GM03348 (cell line): Measurements from ENCODE around the gene NREP.
"Not testable (repeated sequence)": the region's sequence is repeated elsewhere in the genome, so short reads cannot be mapped to it uniquely, and the experiment has no call there.

Experiments
- DNase-seq: peaks from one replicate; pipeline ENCODE4 v3.0.0; 2012; ENCODE audit warnings: low spot score

NREP gene

GRCh38 chr5:111739416-111739815, 17.6 kb downstream of the NREP start:
- no peak for DNase-seq

- no peak for DNase-seq
Measured at GRCh38 chr5:111738118-111738517, 18.9 kb downstream of the NREP start.

GRCh38 chr5:111737716-111738115, 19.3 kb downstream of the NREP start:
- DNase-seq, result no peak

DNA sequence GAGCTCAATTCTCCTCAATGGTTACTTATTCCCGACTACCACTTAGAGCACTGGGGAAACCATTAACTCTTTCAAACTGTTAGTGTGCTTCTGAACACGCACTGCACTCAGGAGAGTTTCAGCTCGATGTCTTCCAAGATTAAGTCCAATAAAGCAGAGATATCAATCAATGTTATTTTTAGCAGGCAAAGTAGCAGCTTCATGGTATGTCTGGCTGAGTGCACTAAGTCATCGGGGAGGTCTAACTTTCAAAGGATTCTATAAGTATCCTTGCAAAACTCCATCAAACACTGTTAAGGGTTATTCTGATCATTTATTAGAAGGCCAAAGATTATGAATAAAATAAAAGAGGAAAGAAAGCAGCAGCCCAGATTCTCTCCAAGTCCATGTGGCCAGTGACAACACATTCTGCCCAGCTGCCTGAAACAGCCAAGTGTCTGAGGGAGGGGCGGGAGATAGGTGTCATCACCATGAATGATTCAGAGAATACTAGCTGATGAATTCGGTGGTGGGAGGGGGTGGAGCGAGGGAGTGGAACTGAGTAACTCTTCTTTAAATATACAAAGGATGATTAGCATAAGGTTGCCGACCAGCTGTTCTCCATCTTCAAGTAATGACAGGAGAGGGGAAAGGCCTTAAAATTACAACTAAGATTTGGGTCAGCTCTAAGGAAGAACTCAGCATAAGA, 21.3 kb downstream of the NREP start:
- peak; percentile 81 for DNase-seq

- no peak for DNase-seq
Measured at GRCh38 chr5:111734597-111734996, 22.4 kb downstream of the NREP start.

GRCh38 chr5:111734013-111734412, 23.0 kb downstream of the NREP start:
- DNase-seq, result peak; percentile 58

GRCh38 chr5:111733571-111733970, 23.4 kb downstream of the NREP start:
- no peak for DNase-seq

DNA sequence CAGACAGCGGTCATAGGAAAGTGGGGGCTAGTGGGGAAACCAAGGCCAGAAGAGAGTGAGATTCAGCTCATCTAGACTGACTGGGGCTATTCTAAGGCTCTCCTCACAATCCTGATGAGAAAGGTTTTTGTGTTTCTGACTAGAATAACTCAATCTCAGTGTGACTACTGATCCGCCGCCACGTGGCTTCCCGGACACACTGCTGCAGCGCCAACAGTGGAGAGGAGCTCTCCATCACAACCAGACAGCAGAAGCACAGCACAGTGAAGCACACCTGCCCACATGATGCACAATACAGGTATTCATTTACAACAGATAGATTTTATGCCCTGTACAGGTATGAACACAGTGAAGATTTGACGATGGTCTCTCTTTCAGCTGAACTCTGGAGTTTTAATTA, 25.4 kb downstream of the NREP start:
- DNase-seq, result no peak

DNA sequence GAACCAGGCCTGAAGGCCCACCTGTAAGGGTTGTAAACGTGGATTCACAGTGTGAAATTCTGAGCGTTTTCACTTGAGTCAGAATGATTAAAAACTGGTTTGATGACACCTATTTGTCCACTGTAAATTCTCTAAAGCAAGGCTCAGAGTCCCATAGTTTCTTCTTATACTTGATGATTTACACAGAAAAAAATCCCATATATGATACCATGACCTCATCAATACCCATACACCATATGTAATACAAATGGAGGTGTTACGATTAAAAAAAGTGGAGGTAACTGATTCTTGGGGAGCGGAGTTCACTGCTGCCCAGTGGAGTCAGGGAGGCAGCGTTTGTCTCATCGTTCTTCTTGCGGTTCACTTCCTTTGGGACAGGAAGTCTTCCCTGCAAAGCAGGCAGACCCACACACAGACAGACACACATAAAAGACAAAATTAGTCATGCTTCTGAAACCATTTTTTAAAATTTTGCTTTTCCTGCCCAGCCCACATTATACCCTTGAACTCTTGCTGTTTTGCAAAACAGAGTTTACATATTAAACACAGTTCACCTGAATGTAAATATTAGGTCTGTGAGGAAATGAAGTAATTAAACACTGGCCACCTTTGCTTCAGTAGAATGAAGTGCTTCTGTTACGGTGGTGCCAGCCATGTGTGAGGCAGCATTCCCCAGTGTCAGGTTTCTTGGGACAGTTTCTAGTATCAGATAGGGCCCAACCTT, 26.2 kb downstream of the NREP start:
- DNase-seq, result no peak

- no peak for DNase-seq
Measured at GRCh38 chr5:111728941-111729340, 28.1 kb downstream of the NREP start.

DNA sequence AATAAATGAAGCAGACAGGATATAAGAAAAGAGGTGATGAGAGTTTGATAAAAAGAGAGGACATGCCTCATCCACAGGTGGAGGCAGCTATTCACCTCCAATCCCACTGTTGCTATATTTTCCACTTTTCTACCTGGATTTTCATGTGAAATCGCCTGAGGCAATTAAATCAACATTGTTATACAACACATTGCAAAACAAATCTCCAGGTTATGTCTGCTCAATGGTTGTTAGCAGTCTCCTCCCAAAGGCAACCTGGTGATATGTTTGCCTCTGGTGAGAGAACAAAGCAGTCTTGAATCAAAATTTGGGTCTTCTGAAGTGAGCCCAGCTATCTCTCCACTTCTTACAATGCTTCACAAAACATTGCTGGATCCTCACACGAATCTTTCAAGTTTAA, 30.0 kb downstream of the NREP start:
- DNase-seq, result no peak

- no peak for DNase-seq
Measured at GRCh38 chr5:111722140-111722539, 34.9 kb downstream of the NREP start.

DNA sequence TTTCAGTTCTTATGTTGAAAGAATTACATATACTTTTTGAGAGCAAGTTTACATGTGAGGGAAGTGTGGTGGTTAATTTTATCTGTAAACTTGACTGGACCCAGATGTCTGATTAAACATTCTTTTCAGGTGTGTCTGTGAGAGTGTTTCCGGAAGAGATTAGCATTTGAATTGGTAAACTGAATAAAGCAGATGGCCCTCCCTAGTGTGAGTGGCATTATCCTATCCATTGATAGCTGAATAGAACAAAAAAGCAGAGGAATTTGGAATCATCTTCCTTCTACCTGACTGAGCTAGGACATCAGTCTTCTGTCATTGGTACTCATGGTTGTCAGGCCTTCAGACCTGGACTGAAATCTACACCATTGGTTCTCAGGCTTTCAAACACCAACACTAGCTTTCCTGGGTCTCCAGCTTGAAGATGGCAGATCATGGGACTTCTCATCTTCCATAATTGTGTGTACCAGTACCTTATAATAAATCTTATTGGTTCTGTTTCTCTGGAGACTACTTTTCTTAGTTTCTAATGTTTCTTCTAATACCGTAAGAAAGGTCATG, 36.6 kb downstream of the NREP start:
- DNase-seq, result no peak

DNA sequence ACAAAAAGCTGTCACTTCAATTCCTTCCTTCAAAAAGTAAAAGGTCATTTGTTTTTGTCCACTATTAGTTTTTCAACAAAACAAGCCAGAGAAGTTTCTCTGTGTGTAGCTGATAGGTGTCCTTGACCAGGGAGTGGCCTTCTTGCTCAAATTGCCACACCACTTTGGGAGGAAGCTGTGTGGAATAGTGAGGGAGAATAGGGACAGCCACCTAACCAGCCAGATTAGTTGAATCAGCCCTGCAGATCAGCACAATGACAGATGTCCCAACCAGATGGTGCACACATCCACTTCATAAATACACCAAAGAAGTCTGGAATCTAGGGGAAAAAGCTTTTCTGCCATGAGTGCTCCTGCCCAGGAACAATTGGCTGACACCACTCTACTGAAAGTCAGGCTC, 37.2 kb downstream of the NREP start:
- no peak for DNase-seq

GRCh38 chr5:111716789-111717188, 40.2 kb downstream of the NREP start:
- DNase-seq, result not testable (repeated sequence)

DNA sequence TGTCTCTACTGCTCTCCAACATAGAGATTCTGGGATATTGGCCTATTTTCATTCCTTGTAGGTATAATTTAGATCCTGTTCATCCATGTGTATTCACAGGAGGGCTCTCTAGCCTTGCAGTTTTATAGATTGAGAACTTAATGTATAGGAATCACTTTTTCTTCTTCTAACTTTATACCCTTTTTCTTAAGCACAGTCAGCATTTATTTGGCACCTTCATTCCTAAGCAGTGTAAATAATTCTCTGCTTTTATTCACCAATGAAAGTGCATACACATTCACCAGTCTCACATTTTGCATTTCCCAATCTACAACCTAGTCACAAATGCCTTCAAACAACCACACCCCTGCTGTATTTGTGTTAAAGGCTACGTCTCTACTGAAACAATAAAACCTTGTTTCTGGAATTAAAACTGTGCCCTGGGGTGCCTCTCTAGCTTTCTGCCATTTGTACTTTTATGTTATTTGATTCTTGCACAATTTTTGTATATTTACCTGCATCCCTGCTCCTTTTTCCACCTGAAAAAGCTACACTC, 49.3 kb downstream of the NREP start:
- DNase-seq, result no peak

- no peak for DNase-seq
Measured at GRCh38 chr5:111706345-111706744, 50.6 kb downstream of the NREP start.

- no peak for DNase-seq
Measured at GRCh38 chr5:111704452-111705085, 52.4 kb downstream of the NREP start.

DNA sequence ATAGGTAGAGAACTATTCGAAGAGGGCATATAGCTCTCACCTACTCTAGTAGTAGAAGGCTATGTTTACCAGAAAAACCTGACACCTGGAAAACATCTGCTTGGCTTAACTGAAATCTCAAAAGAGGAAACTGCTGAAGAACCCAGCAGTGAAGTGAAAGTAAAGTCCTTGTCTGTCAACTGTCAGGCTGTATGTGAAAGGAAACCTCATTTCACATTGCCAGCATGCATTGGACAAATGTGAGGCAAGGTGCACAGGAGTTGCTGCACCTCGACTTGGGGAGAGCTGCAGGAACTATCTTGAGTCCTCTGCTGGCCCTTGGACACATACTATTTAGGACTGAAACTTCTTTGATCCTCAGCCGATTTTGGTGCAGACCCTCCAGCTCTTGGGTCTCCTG, 53.3 kb downstream of the NREP start:
- DNase-seq, result no peak

DNA sequence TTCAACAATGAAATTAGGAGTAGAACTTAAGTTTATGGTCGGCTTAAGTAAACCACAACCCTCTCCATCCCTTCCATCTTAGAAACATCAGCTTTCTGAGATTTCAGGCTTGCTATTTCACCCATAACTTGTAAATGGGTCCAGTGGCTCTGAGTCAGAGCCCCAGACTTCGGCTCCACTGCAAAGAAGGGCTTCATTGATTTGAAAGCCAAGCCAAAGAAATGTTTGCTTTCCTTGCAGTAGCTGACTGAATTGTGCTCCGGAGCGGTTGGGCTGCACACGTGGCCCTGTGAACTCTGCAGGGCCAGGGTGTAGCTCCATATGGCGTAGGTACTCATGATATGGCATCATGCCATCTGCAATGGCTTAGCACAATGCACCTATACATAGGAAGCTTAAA, 57.0 kb downstream of the NREP start:
- DNase-seq, result no peak

GRCh38 chr5:111699324-111699723, 57.7 kb downstream of the NREP start:
- no peak for DNase-seq

DNA sequence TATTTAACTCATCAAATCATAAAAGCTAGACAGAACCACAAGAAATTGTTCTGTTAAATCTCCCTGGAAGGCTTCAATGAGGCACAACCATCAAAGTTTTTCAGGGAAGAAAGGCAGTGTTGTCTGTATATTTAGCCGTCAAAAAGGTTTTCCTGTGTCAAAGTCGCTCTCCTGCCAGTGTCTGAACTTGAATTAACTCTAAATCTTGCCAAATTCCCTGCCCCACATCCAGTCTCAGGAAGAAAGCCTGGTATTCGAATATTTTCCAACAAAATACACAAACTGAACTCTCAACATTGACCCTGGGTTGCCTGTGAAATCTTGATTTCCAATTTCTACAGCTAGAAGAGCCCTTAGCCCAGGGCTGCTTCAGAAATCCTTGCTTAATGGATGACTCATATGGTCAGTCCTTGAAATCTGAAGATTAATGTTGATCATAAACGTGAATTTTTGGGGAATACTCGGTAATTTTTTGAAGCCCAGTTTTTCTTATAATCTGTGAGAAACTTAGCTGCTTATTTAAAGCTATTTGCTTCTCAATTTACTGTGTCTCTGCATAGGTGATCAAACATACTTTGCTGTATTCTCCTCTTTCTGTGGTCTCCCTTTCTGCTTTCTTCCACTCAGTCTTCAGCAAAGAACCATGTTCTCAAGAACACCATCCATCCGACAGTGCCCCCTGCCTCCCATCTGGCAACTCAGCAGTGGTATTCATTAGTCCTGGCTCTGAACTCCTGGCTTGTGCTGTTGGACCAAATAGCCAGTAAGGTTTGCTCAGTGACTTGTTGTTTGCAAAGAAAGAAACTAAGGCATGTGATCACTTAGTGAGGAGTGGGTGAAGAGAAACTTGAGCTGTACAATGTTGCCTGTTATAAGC, 58.9 kb downstream of the NREP start:
- peak; percentile 58 for DNase-seq
